HCT116 (cell line): ENCODE results near the gene C17orf67. TPM values are rescaled to one million over a fixed set of nuclear protein-coding genes. Genes with fewer than 3 reads are reported as not detected.

ENCODE experiments used
- ATAC-seq: fragments of 200-7000 bp; cut with Tn5 transposase; 2 replicates; pipeline ENCODE4 v1.9.1; 2020; ENCODE audit warnings: mild to moderate bottlenecking, moderate library complexity
- BruUV-seq: library from RNA; stranded (reverse); fragments of 400-500 nt; replicated peaks from 2 replicates; lab custom pipeline; 2021; lab: Mats Ljungman, UMichigan
- CTCF ChIA-PET: fragments of 300-600 bp; sonication (Branson Sonifier 250); formaldehyde crosslinking; loops from one replicate; lab custom pipeline; 2021; ENCODE audit warnings: antibody characterized with exemption; lab: Charles Lee
- POLR2A ChIA-PET: fragments of 300-600, 350-600 bp; sonication (Branson Sonifier 250); formaldehyde crosslinking; loops from one replicate; lab custom pipeline; 2021; ENCODE audit warnings: antibody characterized with exemption; lab: Charles Lee
- RAD21 ChIA-PET, 2 experiments: fragments of 300-600 bp; sonication (Branson Sonifier 250); formaldehyde crosslinking; loops; one replicate each; lab custom pipeline; 2023; ENCODE audit warnings: low total read pairs in 2 of 2; ENCODE audit not compliant: uncharacterized antibody in 2 of 2, unreplicated experiment in 2 of 2, low non-redundant PET in 1 of 2; lab: Charles Lee
- DNase-seq: peaks from one replicate; pipeline ENCODE4 v3.0.0-alpha.2; 2010; ENCODE audit warnings: low read depth, low spot score
- H2AFZ ChIP-seq: fragments of 200-600 bp; shearing (Covaris generic), sonication (generic); 2 replicates; pipeline ENCODE4 v1.6.1; 2017; ENCODE audit warnings: low read depth, mixed run types, mixed read lengths, antibody characterized with exemption, low read length; ENCODE audit not compliant: poor library complexity, severe bottlenecking
- H3K27ac ChIP-seq: 2 replicates; pipeline ENCODE4 v1.5.1; 2012; ENCODE audit warnings: low read depth, low read length
- H3K27me3 ChIP-seq: fragments of 200-600 bp; sonication (generic); 2 replicates; pipeline ENCODE4 v1.6.1; 2016; ENCODE audit warnings: mixed run types, low read length, mixed read lengths; ENCODE audit not compliant: insufficient read depth
- H3K36me3 ChIP-seq, 2 experiments: fragments of 200-500 bp in 1 of 2; fragments of 200-600 bp in 1 of 2; sonication (Bioruptor generic) in 1 of 2; sonication (generic) in 1 of 2; 2 replicates each; pipeline versions ENCODE4 v1.5.1 to v1.6.1; 2014 to 2016; ENCODE audit warnings: low read length in 2 of 2, inconsistent platforms in 1 of 2, mixed read lengths in 1 of 2, mixed run types in 1 of 2; ENCODE audit not compliant: insufficient read depth in 2 of 2, control insufficient read depth in 1 of 2
- H3K4me1 ChIP-seq, 2 experiments: fragments of 200-600 bp in 1 of 2; sonication (generic) in 1 of 2; 2 replicates each; pipeline versions ENCODE4 v1.5.1 to v1.6.1; 2012 to 2017; ENCODE audit warnings: low read length in 2 of 2, inconsistent platforms in 1 of 2, mild to moderate bottlenecking in 1 of 2, mixed read lengths in 1 of 2, mixed run types in 1 of 2, moderate library complexity in 1 of 2; ENCODE audit not compliant: insufficient read depth in 2 of 2, control insufficient read depth in 1 of 2
- H3K4me2 ChIP-seq: fragments of 200-600 bp; sonication (generic); 2 replicates; pipeline ENCODE4 v1.6.1; 2017; ENCODE audit warnings: mixed run types, low read length, mixed read lengths
- H3K4me3 ChIP-seq, 2 experiments: fragments of 200-600 bp in 1 of 2; sonication (generic) in 1 of 2; replicated peaks in 1 of 2; 2 replicates each; pipeline ENCODE4 v1.5.1; 2011 to 2016; ENCODE audit warnings: low read length in 2 of 2, control low read depth in 1 of 2, low read depth in 1 of 2, mild to moderate bottlenecking in 1 of 2, mixed read lengths in 1 of 2, mixed run types in 1 of 2
- H3K79me2 ChIP-seq: fragments of 200-600 bp; sonication (generic); 2 replicates; pipeline ENCODE4 v1.6.1; 2017; ENCODE audit warnings: mild to moderate bottlenecking, mixed run types, low read length, moderate library complexity, mixed read lengths; ENCODE audit not compliant: insufficient read depth
- H3K9ac ChIP-seq: fragments of 200-600 bp; sonication (generic); 2 replicates; pipeline ENCODE4 v1.6.1; 2016; ENCODE audit warnings: low read length, mixed read lengths
- H3K9me2 ChIP-seq: fragments of 200-600 bp; sonication (generic), shearing (Covaris generic); 2 replicates; pipeline ENCODE4 v1.6.1; 2017; ENCODE audit warnings: mixed run types, mild to moderate bottlenecking, moderate library complexity; ENCODE audit not compliant: insufficient read depth
- H3K9me3 ChIP-seq, 2 experiments: fragments of 200-500 bp in 1 of 2; fragments of 200-600 bp in 1 of 2; sonication (Bioruptor generic) in 1 of 2; sonication (generic) in 1 of 2; 2 replicates each; pipeline ENCODE4 v1.6.1; 2014 to 2017; ENCODE audit warnings: low read length in 2 of 2, mixed read lengths in 2 of 2, inconsistent platforms in 1 of 2, low read depth in 1 of 2, mild to moderate bottlenecking in 1 of 2, mixed run types in 1 of 2, moderate library complexity in 1 of 2; ENCODE audit not compliant: control insufficient read depth in 1 of 2, insufficient read depth in 1 of 2
- H4K20me1 ChIP-seq: fragments of 200-600 bp; sonication (generic), shearing (Covaris generic); 2 replicates; pipeline ENCODE4 v1.6.1; 2017; ENCODE audit warnings: mixed run types, mild to moderate bottlenecking, moderate library complexity; ENCODE audit not compliant: insufficient read depth
- ATF3 ChIP-seq: IDR thresholded peaks from 2 replicates; pipeline ENCODE4 v1.6.1; 2012
- CEBPB ChIP-seq: IDR thresholded peaks from 2 replicates; pipeline ENCODE4 v1.6.1; 2012; ENCODE audit warnings: low read depth
- EZH2 ChIP-seq: fragments of 200-600 bp; sonication (generic); IDR thresholded peaks from 2 replicates; pipeline ENCODE4 v1.6.1; 2017; ENCODE audit warnings: antibody characterized with exemption, mixed run types
- EZH2phosphoT487 ChIP-seq: fragments of 200-600 bp; IDR thresholded peaks from 2 replicates; pipeline ENCODE4 v1.6.1; 2018; ENCODE audit warnings: antibody characterized with exemption, borderline replicate concordance
- FOSL1 ChIP-seq: IDR thresholded peaks from 2 replicates; pipeline ENCODE4 v1.6.1; 2012; ENCODE audit warnings: low read depth
- POLR2AphosphoS5 ChIP-seq: IDR thresholded peaks from 2 replicates; pipeline ENCODE4 v1.6.1; 2011; ENCODE audit warnings: mild to moderate bottlenecking, low read depth, low read length, moderate library complexity
- REST ChIP-seq: IDR thresholded peaks from 2 replicates; pipeline ENCODE4 v1.6.1; 2012; ENCODE audit warnings: low read depth
- SIN3A ChIP-seq: IDR thresholded peaks from 2 replicates; pipeline ENCODE4 v1.6.1; 2012; ENCODE audit warnings: low read depth
- SP1 ChIP-seq: IDR thresholded peaks from 2 replicates; pipeline ENCODE4 v1.6.1; 2012; ENCODE audit warnings: low read depth
- SRF ChIP-seq: IDR thresholded peaks from 2 replicates; pipeline ENCODE4 v1.6.1; 2012; ENCODE audit warnings: low read depth
- TCF7L2 ChIP-seq: IDR thresholded peaks from 2 replicates; pipeline ENCODE4 v1.7.0; 2011; ENCODE audit warnings: borderline replicate concordance, inconsistent platforms; ENCODE audit not compliant: insufficient read depth, insufficient read length; ENCODE audit errors: extremely low read depth
- YY1 ChIP-seq: IDR thresholded peaks from 2 replicates; pipeline ENCODE4 v1.6.1; 2011; ENCODE audit warnings: low read length, low read depth, moderate library complexity, mild to moderate bottlenecking; ENCODE audit not compliant: insufficient replicate concordance; ENCODE audit errors: extremely low read depth
- ZNF274 ChIP-seq: fragments of 200-500 bp; sonication (Bioruptor generic); IDR thresholded peaks from 2 replicates; pipeline ENCODE4 v1.6.1; 2014; ENCODE audit warnings: mild to moderate bottlenecking, low read depth, low read length, inconsistent platforms
- intact Hi-C: fragments of 100-400 bp; cut with micrococcal nuclease; formaldehyde crosslinking; loops from 2 replicates; pipeline ENCODE4 v1.10.0; 2022
- total RNA-seq: library from RNA; stranded (reverse); gene quantifications from one replicate; pipeline ENCODE4 v1.2.1, GENCODE V29; 2021; ENCODE audit not compliant: unreplicated experiment

Gene C17orf67
- total RNA-seq, 1 experiment from 2014 or later: 0.84 TPM

GRCh38 chr17:56809820-56810179 lies 23.9 kb downstream of the C17orf67 start:
- Histone ChIP-seq H3K9me2 (no peaks in the 10 kb centered on the region), H3K4me2 (no peak overlapping the region), H3K4me3 (no peak overlapping the region), H3K4me1 (no peaks in the 10 kb centered on the region), H3K9ac (no peak overlapping the region), H2AFZ (no peak overlapping the region), H3K36me3 (no peaks in the 10 kb centered on the region), H3K79me2 (no peaks in the 10 kb centered on the region), H3K27me3 (peaks cover 6% of the 10 kb centered on the region; the same call in 1 of the 2 replicates), H4K20me1 (no peaks in the 10 kb centered on the region), H3K27ac (no peak overlapping the region), H3K9me3 (no peaks in the 10 kb centered on the region)
- POLR2A ChIA-PET: no interaction called here
- ATAC-seq (no peak), DNase-seq (no peak)
- TF ChIP-seq ATF3 (no peak), EZH2 (no peak), POLR2AphosphoS5 (no peak), TCF7L2 (no peak), FOSL1 (no peak), SIN3A (no peak), SRF (no peak), YY1 (no peak), REST (no peak), SP1 (no peak), EZH2phosphoT487 (no peak), CEBPB (no peak), ZNF274 (no peak)
- CTCF ChIA-PET: interaction anchor here (0.7 kb wide), 1 partner anchor 10 kb away, joined by 3 read pairs; no protein-coding TSS in a partner anchor
- RAD21 ChIA-PET: no interaction called here
- no TSS peak for BruUV-seq
- intact Hi-C loops: no loop called here
